Central memory CD4-positive, alpha-beta T cell (primary cell): ENCODE results near the gene PPP2R3B.
"Not testable (repeated sequence)": the region's sequence is repeated elsewhere in the genome, so short reads cannot be mapped to it uniquely, and the experiment has no call there.

Experiments
- DNase-seq: peaks from one replicate; pipeline ENCODE4 v3.0.0; 2022

The PPP2R3B gene

GRCh38 chrX:402857-403256, 16.1 kb upstream of the PPP2R3B start:
- no peak for DNase-seq

DNA sequence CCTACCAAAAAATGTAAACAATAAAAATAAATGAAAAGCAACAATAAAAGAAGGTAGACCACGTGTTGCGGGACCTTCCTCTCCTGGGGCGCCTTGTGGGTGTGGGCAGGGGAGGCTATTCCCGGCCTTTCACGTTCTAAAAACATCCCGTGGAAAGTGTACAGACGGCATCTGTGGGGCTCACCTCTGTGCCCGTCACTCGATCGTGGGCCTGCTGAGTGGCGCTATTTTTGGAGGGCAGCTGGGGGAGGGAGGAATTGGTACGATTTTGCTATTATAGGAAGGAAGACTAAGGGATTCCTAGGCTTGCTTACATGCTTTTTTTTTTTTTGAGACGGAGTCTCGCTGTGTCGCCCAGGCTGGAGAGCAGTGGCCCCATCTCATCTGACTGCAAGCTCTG, 13.6 kb upstream of the PPP2R3B start:
- DNase-seq, result no peak

DNA sequence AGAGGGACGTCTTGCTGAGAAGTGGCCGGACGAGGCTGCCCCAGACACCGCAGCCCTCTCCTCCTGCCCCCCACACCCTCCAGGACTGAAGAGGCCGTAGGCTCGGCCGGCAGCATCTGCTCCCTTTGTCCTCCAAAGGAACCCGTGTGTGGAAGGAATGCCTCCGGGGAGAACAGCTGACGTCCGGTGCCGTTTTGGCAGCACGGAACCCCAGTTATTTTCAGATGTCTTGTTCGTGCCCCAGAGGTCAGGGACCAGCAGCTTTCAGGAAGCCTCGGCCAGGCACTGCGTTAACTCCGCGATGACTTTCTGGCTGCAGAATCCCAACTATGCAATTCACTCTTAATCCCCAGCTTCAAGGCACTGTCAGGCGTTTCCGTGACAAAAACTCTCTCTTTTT, 10.9 kb upstream of the PPP2R3B start:
- DNase-seq, result no peak

DNA sequence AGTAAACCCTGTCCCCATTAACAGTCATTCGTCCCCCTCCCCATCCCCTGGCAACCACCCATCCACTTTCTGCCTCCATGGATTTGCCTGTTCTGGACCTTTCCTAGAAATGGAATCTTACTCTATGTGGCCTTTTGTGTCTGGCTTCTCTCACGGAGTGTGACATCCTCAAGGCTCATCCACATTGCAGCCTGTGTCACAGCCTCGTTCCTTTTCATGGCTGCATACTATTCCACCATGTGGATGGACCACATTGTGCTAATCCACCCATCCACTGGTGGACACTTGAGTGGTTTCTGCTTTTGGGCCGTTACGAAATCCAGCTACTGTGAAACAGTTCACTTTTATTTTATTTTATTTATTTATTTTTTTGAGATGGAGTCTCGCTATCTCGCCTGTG, 8.1 kb upstream of the PPP2R3B start:
- no peak for DNase-seq

DNA sequence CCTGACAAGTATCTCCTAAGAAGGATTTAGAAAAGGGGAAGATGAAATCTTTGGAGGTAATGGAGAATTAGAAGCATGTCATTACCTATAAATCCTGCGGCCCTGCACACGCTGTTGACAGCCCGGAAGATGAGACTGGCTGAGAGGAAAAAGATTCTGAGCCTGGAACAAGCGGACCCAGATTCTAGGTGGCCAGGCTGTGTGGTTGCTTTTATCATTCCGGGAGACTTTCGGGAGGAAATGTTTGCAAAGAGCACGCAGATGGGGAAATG, 5.8 kb upstream of the PPP2R3B start:
- no peak for DNase-seq

- DNase-seq, result no peak
Observed at GRCh38 chrX:391717-392574, 5.2 kb upstream of the PPP2R3B start.

DNA sequence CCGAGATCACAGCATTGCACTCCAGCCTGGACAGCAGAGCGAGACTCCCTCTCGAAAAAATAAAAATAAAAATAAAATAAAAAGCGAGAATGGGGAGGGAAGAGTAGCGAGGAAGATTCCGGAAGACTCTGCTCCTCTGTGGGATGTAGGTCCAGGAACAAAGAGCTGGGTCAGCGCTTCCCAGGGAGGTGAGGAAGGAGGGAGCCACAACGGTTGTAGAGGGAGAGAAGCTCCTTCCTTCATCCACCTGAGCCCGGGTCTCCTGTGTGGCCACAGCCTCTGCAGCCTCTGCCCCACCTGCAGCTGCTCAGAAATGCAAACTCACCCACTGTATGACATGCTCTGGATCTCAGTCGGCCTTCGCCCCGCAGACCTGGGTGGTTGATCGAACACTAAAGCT, 3.8 kb upstream of the PPP2R3B start:
- DNase-seq, result no peak

- no peak for DNase-seq
Observed at GRCh38 chrX:389021-389441, 2.3 kb upstream of the PPP2R3B start.

- DNase-seq, result no peak
Observed at GRCh38 chrX:387729-388128, 1.0 kb upstream of the PPP2R3B start.

DNA sequence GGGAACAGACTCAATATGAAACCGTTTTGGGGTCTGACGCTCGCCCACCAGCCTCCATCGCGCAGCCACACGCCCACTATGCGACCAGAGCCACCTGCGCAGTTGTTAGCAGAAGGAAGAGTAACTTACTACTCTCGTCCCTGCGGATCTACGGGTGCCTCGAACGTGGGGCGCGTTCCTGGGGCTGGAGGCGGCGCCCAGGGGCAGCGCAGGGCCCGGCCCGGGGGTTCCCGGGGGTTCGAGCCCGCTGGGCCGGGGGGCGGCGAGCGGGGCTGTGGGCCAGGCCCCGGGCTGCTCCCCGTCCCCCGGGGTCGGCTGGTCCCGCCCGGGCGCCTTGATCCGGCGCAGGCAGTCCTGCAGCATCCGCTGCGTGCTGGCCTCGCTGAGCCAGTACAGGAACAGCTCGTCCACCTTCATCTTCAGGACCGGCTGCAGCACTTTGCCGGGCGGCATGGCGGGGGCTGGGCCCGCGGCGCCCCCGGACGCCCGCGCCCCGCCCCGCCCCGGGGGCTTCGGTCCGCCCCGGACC, 404 bp downstream of the PPP2R3B start:
- DNase-seq, result no peak

DNA sequence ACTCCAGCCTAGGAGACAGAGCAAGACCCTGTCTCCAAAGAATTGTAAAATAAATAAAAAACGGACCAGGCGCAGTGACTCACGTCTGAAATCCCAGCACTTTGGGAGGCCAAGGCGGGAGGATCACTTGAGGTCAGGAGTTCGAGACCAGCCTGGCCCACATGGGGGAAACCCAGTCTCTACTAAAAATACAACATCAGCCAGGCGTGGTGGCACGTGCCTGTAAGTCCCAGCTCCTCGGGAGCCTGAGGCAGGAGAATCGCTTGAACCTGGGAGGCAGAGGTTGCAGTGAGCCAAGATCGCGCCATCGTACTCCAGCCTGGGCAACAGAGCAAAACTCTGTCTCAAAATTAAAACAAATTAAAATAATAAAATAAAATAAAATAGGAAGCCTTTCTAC, 971 bp downstream of the PPP2R3B start:
- not testable (repeated sequence) for DNase-seq

DNA sequence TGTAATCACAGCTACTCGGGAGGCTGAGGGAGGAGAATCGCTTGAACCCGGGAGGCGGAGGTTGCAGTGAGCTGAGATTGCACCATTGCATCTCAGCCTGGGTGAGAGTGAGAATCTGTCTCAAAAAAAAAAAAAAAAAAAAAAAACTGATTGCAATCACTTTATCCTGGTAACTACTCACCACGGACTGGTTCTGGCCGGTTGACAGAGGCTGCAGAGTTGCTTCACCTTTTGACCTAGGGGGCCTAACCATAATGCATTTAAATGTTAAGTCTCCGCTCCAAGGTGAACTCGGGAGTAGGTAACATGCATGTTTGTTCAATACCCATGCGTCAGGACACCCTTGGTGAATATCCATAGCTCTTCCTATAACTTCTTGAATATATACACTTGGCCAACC, 1.8 kb downstream of the PPP2R3B start:
- DNase-seq, result no peak

- no peak for DNase-seq
Observed at GRCh38 chrX:378443-378842, 8.3 kb downstream of the PPP2R3B start.

- DNase-seq, result not testable (repeated sequence)
Observed at GRCh38 chrX:376206-376605, 10.5 kb downstream of the PPP2R3B start.

- no peak for DNase-seq
Observed at GRCh38 chrX:375181-376036, 11.3 kb downstream of the PPP2R3B start.

- DNase-seq, result no peak
Observed at GRCh38 chrX:374596-374995, 12.1 kb downstream of the PPP2R3B start.

DNA sequence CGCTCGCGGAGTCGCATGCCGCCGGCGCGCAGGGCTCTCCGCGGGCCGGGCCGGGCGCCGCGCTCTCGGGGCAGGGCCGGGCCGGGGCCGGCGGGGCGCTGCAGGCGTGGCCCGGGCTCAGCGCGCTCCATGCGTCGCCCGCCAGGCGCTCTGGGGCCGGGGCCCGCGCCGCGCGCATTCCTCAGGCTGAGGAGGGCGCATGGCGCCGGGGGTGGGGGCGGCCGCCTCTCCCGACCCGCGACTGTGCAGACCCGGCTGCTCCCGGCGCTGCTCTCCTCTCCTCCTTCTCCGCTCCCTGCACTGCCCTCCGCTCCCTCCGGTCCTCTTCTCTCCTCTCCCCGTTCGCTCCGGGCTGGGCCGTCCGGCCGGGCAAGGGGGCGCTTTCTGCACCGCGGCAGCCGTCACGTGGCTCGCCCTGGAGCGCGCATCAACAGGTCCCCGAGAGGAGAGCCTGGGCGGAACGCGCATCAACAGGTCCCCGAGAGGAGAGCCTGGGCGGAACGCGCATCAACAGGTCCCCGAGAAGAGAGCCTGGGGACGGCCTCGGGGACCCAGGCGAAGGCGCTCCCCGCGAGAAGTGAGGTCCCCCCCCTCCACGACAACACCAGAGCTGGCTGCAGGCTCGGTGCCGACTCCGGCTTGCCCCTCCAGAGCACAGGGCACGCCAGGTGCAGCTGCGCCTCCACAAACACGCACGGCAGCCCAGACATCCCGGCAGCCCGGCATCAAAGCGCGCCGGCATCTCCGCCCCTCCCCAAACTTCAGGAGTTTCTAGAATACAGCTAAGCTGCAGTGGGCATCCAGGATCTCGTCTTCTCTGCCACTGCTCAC, 12.9 kb downstream of the PPP2R3B start:
- no peak for DNase-seq

- no peak for DNase-seq
Observed at GRCh38 chrX:372856-373640, 13.7 kb downstream of the PPP2R3B start.

GRCh38 chrX:371907-372306, 14.8 kb downstream of the PPP2R3B start:
- DNase-seq, result no peak

GRCh38 chrX:370963-371745, 15.6 kb downstream of the PPP2R3B start:
- no peak for DNase-seq

DNA sequence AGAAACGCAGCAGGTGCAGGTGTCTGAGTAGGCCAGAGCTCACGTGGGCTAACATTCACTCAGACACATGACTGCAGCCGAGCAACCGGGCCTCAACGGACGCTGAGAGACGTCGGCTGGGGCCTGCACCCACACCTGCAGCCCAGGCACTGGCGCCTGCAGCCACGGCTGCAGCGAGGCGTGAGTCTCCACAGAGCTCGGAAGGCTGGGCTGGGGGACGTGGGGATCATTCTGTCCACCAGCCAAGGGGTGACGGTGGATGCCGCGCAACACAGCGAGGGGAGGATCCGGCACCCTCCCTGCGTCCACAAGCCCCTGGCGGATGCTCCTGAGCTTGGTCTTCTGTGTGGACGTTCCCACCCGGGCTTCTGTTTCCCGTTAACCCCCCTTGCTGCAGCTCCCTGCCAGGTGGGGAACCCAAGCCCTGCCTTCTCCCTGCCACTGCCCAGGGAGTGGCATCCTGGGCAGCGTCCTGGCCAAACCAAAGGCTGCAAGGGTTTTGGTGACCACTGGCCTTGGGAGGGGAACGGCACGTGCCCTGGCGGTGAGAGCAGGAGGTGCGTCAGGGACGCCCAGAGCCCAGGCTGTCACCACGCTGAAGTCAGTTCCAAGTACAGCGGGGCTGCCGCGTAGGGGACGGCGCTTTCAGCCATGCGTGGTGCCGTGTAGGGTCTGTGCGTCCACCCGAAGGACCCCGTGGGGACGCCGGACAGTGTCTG, 16.3 kb downstream of the PPP2R3B start:
- DNase-seq, result no peak
